H9 (cell line): ENCODE data around the gene MBD2. TPM values are rescaled to one million over a fixed set of nuclear protein-coding genes. Genes with fewer than 3 reads are reported as not detected.
A peak's percentile ranks its signal among the peaks of the same experiment; 100 is the strongest.

Experiments
- DNase-seq: peaks from one replicate; pipeline ENCODE4 v3.0.0-alpha.2; 2017
- H2AFZ ChIP-seq: one replicate; pipeline ENCODE4 v1.6.1; 2013; ENCODE audit warnings: mild to moderate bottlenecking, low read length, control low read depth, moderate library complexity
- H2AK5ac ChIP-seq: 2 replicates; pipeline ENCODE4 v1.6.1; 2013; ENCODE audit warnings: low read length, control low read depth, mixed read lengths; ENCODE audit not compliant: insufficient read length
- H2BK120ac ChIP-seq: one replicate; pipeline ENCODE4 v1.6.1; 2013; ENCODE audit warnings: low read depth, mild to moderate bottlenecking, low read length, control low read depth, inconsistent platforms; ENCODE audit not compliant: poor library complexity, severe bottlenecking
- H2BK12ac ChIP-seq: 2 replicates; pipeline ENCODE4 v1.6.1; 2013; ENCODE audit warnings: low read length, control low read depth, mixed read lengths, low read depth; ENCODE audit not compliant: insufficient read length
- H2BK15ac ChIP-seq: 2 replicates; pipeline ENCODE4 v1.6.1; 2013; ENCODE audit warnings: low read depth, low read length, control low read depth
- H2BK20ac ChIP-seq: one replicate; pipeline ENCODE4 v1.6.1; 2013; ENCODE audit warnings: low read depth, mild to moderate bottlenecking, low read length, control low read depth, inconsistent platforms; ENCODE audit not compliant: poor library complexity, severe bottlenecking
- H2BK5ac ChIP-seq: 2 replicates; pipeline ENCODE4 v1.6.1; 2013; ENCODE audit warnings: low read length, control low read depth, mixed read lengths; ENCODE audit not compliant: insufficient read length
- H3K14ac ChIP-seq: 2 replicates; pipeline ENCODE4 v1.6.1; 2013; ENCODE audit warnings: low read length, control low read depth; ENCODE audit not compliant: insufficient read depth
- H3K18ac ChIP-seq: 2 replicates; pipeline ENCODE4 v1.6.1; 2013; ENCODE audit warnings: low read depth, mild to moderate bottlenecking, mixed read lengths, low read length, control low read depth; ENCODE audit not compliant: insufficient read length
- H3K23ac ChIP-seq: 2 replicates; pipeline ENCODE4 v1.6.1; 2013; ENCODE audit warnings: low read length, control low read depth, mixed read lengths, low read depth; ENCODE audit not compliant: insufficient read length
- H3K23me2 ChIP-seq: 2 replicates; pipeline ENCODE4 v1.6.1; 2013; ENCODE audit warnings: low read depth, mild to moderate bottlenecking, mixed read lengths, low read length, control low read depth; ENCODE audit not compliant: insufficient read length, poor library complexity, severe bottlenecking
- H3K27ac ChIP-seq: 2 replicates; pipeline ENCODE4 v1.5.1; 2013; ENCODE audit warnings: low read length, control low read depth, mixed read lengths, low read depth; ENCODE audit not compliant: insufficient read length
- H3K27me3 ChIP-seq: 2 replicates; pipeline ENCODE4 v1.6.1; 2013; ENCODE audit warnings: low read length, control low read depth, inconsistent platforms; ENCODE audit not compliant: insufficient read depth
- H3K4ac ChIP-seq: 2 replicates; pipeline ENCODE4 v1.6.1; 2013; ENCODE audit warnings: low read depth, mild to moderate bottlenecking, control low read depth, inconsistent platforms, low read length, moderate library complexity
- H3K4me1 ChIP-seq: 2 replicates; pipeline ENCODE4 v1.6.1; 2013; ENCODE audit warnings: low read length, control low read depth, inconsistent platforms; ENCODE audit not compliant: insufficient read depth
- H3K4me2 ChIP-seq: 2 replicates; pipeline ENCODE4 v1.6.1; 2013; ENCODE audit warnings: low read length, control low read depth, mixed read lengths; ENCODE audit not compliant: insufficient read length, insufficient read depth
- H3K56ac ChIP-seq: 2 replicates; pipeline ENCODE4 v1.6.1; 2013; ENCODE audit warnings: low read depth, mild to moderate bottlenecking, mixed read lengths, low read length, control low read depth; ENCODE audit not compliant: insufficient read length
- H3K79me1 ChIP-seq: 2 replicates; pipeline ENCODE4 v1.6.1; 2013; ENCODE audit warnings: low read depth, mild to moderate bottlenecking, moderate library complexity, low read length, control low read depth, inconsistent platforms; ENCODE audit not compliant: insufficient read depth, poor library complexity, severe bottlenecking
- H3K79me2 ChIP-seq: 2 replicates; pipeline ENCODE4 v1.6.1; 2013; ENCODE audit warnings: low read length, control low read depth, inconsistent platforms; ENCODE audit not compliant: insufficient read depth
- H3K9ac ChIP-seq: 2 replicates; pipeline ENCODE4 v1.6.1; 2013; ENCODE audit warnings: low read length, control low read depth, mixed read lengths; ENCODE audit not compliant: insufficient read length; ENCODE audit errors: extremely low read depth
- H3K9me3 ChIP-seq: one replicate; pipeline ENCODE4 v1.6.1; 2013; ENCODE audit warnings: low read depth, low read length, inconsistent platforms; ENCODE audit not compliant: control insufficient read depth
- H3T11ph ChIP-seq: one replicate; pipeline ENCODE4 v1.6.1; 2013; ENCODE audit warnings: mild to moderate bottlenecking, low read length, control low read depth, inconsistent platforms
- H4K20me1 ChIP-seq: one replicate; pipeline ENCODE4 v1.6.1; 2013; ENCODE audit not compliant: control insufficient read depth, insufficient read length, insufficient read depth
- H4K5ac ChIP-seq: 2 replicates; pipeline ENCODE4 v1.6.1; 2013; ENCODE audit warnings: low read depth, mild to moderate bottlenecking, mixed read lengths, low read length, control low read depth; ENCODE audit not compliant: insufficient read length
- H4K8ac ChIP-seq: replicated peaks from 2 replicates; pipeline ENCODE4 v1.6.1; 2013; ENCODE audit warnings: low read length, control low read depth, mixed read lengths, low read depth; ENCODE audit not compliant: insufficient read length
- H4K91ac ChIP-seq: 2 replicates; pipeline ENCODE4 v1.6.1; 2013; ENCODE audit warnings: low read depth, mild to moderate bottlenecking, moderate library complexity, mixed read lengths, low read length, control low read depth; ENCODE audit not compliant: insufficient read length
- H3K27ac Mint-ChIP-seq, 3 experiments: 2 replicates in 2 of 3; 3 replicates in 1 of 3; pipeline ENCODE4 v1.8.0; 2020 to 2021; ENCODE audit warnings: mixed read lengths in 3 of 3, mild to moderate bottlenecking in 1 of 3, moderate library complexity in 1 of 3
- H3K27me3 Mint-ChIP-seq: 2 replicates; pipeline ENCODE4 v1.8.0; 2021; ENCODE audit warnings: low read depth, mild to moderate bottlenecking, moderate library complexity, mixed read lengths
- H3K36me3 Mint-ChIP-seq, 3 experiments: 2 replicates in 2 of 3; 3 replicates in 1 of 3; pipeline ENCODE4 v1.8.0; 2020 to 2021; ENCODE audit warnings: low read depth in 3 of 3, mixed read lengths in 3 of 3; ENCODE audit not compliant: insufficient read depth in 1 of 3
- H3K4me1 Mint-ChIP-seq, 2 experiments: 2 replicates each; pipeline ENCODE4 v1.8.0; 2020; ENCODE audit warnings: mixed read lengths in 2 of 2
- H3K4me3 Mint-ChIP-seq, 2 experiments: 2 replicates in 1 of 2; 3 replicates in 1 of 2; pipeline ENCODE4 v1.8.0; 2020 to 2021; ENCODE audit warnings: mild to moderate bottlenecking in 2 of 2, mixed read lengths in 2 of 2, moderate library complexity in 1 of 2
- H3K9me3 Mint-ChIP-seq, 2 experiments: 2 replicates in 1 of 2; 3 replicates in 1 of 2; pipeline ENCODE4 v1.8.0; 2020; ENCODE audit warnings: mild to moderate bottlenecking in 2 of 2, mixed read lengths in 2 of 2, moderate library complexity in 1 of 2
- CTCF ChIP-seq: fragments of 200-600 bp; sonication (generic); conservative IDR thresholded peaks from 3 replicates; pipeline ENCODE4 v1.8.0; 2021; ENCODE audit warnings: antibody characterized with exemption, mild to moderate bottlenecking
- total RNA-seq: library from RNA; stranded (reverse); gene quantifications from 2 replicates; pipeline ENCODE4 v1.2.1, GENCODE V29; 2021

Gene MBD2
- total RNA-seq, 1 experiment from 2014 or later = 34.0 TPM

- Histone ChIP-seq H3K79me1 (no peaks in the 10 kb centered on the region), H3K23ac (no peak overlapping the region), H3T11ph (no peak overlapping the region), H2AK5ac (no peak overlapping the region), H4K91ac (no peak overlapping the region), H2BK20ac (no peak overlapping the region), H3K4me2 (no peak overlapping the region), H2BK5ac (no peak overlapping the region), H3K27ac (no peak overlapping the region), H2BK15ac (no peak overlapping the region), H2BK12ac (no peak overlapping the region), H3K79me2 (no peaks in the 10 kb centered on the region), H3K4me1 (no peaks in the 10 kb centered on the region), H4K5ac (no peak overlapping the region), H3K56ac (no peak overlapping the region), H3K4ac (no peak overlapping the region), H4K8ac (no peak overlapping the region), H3K23me2 (no peaks in the 10 kb centered on the region), H3K14ac (no peak overlapping the region), H2BK120ac (no peak overlapping the region), H2AFZ (no peak overlapping the region), H3K27me3 (no peaks in the 10 kb centered on the region), H3K9ac (no peak overlapping the region), H3K9me3 (no peaks in the 10 kb centered on the region), H3K18ac (no peak overlapping the region), H4K20me1 (no peaks in the 10 kb centered on the region)
- Mint-ChIP-seq H3K27me3 (no peaks in the 10 kb centered on the region; the same call in 1 of the 2 replicates), H3K4me3 (no peak overlapping the region), H3K9me3 (no peaks in the 10 kb centered on the region), H3K36me3 (no peaks in the 10 kb centered on the region; a peak in 1 of 7 replicates), H3K4me1 (peaks cover 31 to 40% of the 10 kb centered on the region in 2 experiments), H3K27ac (peak overlapping the region in 1 of 3 experiments; percentile 45; a peak in 1 of 7 replicates)
- DNase-seq = no peak
- TF ChIP-seq CTCF = no peak
Measured at GRCh38 chr18:54130177-54130576, 94.3 kb downstream of the MBD2 start.
